ENCODE data around the gene MRPL36. TPM values are rescaled to one million over a fixed set of nuclear protein-coding genes. Genes with fewer than 3 reads are reported as not detected.

MRPL36 gene
- total and polyA plus RNA-seq, 2 donors (not counting 3 experiments of a cell fraction or from before 2014, with no cell fraction given): 70.3 to 72.7 TPM

DNA sequence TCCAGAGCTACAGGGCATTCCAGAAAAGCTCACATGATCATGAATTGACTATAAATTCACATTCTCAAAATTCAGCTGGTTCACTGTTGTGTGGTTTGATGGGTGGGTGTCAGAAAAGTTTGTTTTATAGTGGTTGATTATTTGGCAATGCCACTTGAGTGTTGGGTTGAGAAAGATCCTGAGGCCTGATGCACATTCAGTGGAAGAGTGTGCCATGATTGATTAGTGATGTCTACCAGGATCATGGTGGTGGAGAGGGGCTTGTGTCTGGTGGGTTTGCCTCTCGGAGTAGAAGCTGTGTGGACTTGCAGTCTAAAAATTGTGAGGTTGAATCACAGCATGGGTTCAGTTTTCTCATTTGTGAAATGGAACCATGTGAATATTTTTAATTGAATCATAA, 3.6 kb upstream of the MRPL36 start:
- H2AFZ ChIP-seq (ENCODE audit: low read depth, low read length): no peak overlapping the region
- no peak overlapping the region for H3K9ac ChIP-seq (replicated peaks; ENCODE audit: extremely low read depth, insufficient read depth, low read length)
- dilution Hi-C loops (cut with MboI; ENCODE audit: extremely low pct_ligation_motif_present, low sequenced_read_pairs) (no loop called here), intact Hi-C loops (cut with micrococcal nuclease) (loop anchor here (5.0 kb wide), 1 partner anchor 1191 kb away; the partner anchor contains the start of gene CEP72)
- POLR2A ChIA-PET: no interaction called here
- no TSS peak for BruUV-seq (replicated peaks)
- H3K9me1 ChIP-seq (replicated peaks; ENCODE audit: control insufficient read depth, extremely low read depth, insufficient read depth, low read length): no peaks in the 10 kb centered on the region
- H3K27ac ChIP-seq (ENCODE audit: insufficient read depth, low read depth, low read length): no peak overlapping the region
- H3K27me3 ChIP-seq (ENCODE audit: control insufficient read depth in 2 of 2, insufficient read depth in 2 of 2, low read length in 2 of 2): no peaks in the 10 kb centered on the region
- TF ChIP-seq FOS (IDR thresholded peaks at IDR 0.05; ENCODE audit: borderline replicate concordance, insufficient read depth, low read length): no peak
- TF ChIP-seq EZH2 (IDR thresholded peaks at IDR 0.05; ENCODE audit: borderline replicate concordance, low read depth, low read length, severe bottlenecking): no peak
- TF ChIP-seq MYC (IDR thresholded peaks at IDR 0.05; ENCODE audit: low read depth, low read length): no peak
- TF ChIP-seq, protein P1, sequence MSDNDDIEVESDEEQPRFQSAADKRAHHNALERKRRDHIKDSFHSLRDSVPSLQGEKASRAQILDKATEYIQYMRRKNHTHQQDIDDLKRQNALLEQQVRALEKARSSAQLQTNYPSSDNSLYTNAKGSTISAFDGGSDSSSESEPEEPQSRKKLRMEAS (IDR thresholded peaks at IDR 0.05; ENCODE audit: insufficient read depth, insufficient read length): no peak
- no peak for TF ChIP-seq POLR2A (IDR thresholded peaks at IDR 0.05; ENCODE audit: low read depth, low read length)
- TF ChIP-seq, protein P2, sequence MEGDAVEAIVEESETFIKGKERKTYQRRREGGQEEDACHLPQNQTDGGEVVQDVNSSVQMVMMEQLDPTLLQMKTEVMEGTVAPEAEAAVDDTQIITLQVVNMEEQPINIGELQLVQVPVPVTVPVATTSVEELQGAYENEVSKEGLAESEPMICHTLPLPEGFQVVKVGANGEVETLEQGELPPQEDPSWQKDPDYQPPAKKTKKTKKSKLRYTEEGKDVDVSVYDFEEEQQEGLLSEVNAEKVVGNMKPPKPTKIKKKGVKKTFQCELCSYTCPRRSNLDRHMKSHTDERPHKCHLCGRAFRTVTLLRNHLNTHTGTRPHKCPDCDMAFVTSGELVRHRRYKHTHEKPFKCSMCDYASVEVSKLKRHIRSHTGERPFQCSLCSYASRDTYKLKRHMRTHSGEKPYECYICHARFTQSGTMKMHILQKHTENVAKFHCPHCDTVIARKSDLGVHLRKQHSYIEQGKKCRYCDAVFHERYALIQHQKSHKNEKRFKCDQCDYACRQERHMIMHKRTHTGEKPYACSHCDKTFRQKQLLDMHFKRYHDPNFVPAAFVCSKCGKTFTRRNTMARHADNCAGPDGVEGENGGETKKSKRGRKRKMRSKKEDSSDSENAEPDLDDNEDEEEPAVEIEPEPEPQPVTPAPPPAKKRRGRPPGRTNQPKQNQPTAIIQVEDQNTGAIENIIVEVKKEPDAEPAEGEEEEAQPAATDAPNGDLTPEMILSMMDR (IDR thresholded peaks at IDR 0.05; ENCODE audit: extremely low read depth in 1 of 2, insufficient read depth in 1 of 2, low read depth in 1 of 2, low read length in 2 of 2): no peak
- no peak for TF ChIP-seq JUN (IDR thresholded peaks at IDR 0.05; ENCODE audit: borderline replicate concordance, insufficient read depth, insufficient read length, low read depth)
- TF ChIP-seq GATA2 (IDR thresholded peaks at IDR 0.05; ENCODE audit: insufficient read depth, insufficient read length, low read depth, low read length): no peak
- TF ChIP-seq POLR2AphosphoS5 (IDR thresholded peaks at IDR 0.05; ENCODE audit: insufficient read depth, low read depth, low read length): no peak
- H3K9me3 ChIP-seq (replicated peaks; ENCODE audit: control insufficient read depth, insufficient read depth, low read length): no peaks in the 10 kb centered on the region
- DNase-seq (ENCODE audit: low read depth, low spot score): no peak
- H3K79me2 ChIP-seq (ENCODE audit: control insufficient read depth, insufficient read depth, low read length): peaks cover 81% of the 10 kb centered on the region
- CTCF ChIA-PET: interaction anchor here (2.4 to 3.9 kb wide), 2 partner anchors 31 to 39 kb away, joined by 13 to 20 read pairs; no protein-coding TSS in a partner anchor
- no peaks in the 10 kb centered on the region for H4K20me1 ChIP-seq (replicated peaks; ENCODE audit: control insufficient read depth, extremely low read depth, insufficient read depth, low read length)
- peaks cover 21% of the 10 kb centered on the region for H3K4me1 ChIP-seq (ENCODE audit: control insufficient read depth, extremely low read depth, insufficient read depth, low read length)
- peaks cover 6 to 38% of the 10 kb centered on the region in 2 experiments for H3K36me3 ChIP-seq (ENCODE audit: control insufficient read depth in 2 of 2, extremely low read depth in 1 of 2, insufficient read depth in 2 of 2, low read length in 2 of 2)
- H3K4me3 ChIP-seq (replicated peaks in 1 of 3; ENCODE audit: insufficient read depth in 1 of 3, low read depth in 1 of 3, low read length in 3 of 3): no peak overlapping the region
- no peak for FAIRE-seq
- no peak overlapping the region for H3K4me2 ChIP-seq (ENCODE audit: insufficient read depth, low read length)

All from endothelial cell of umbilical vein (primary cell).